Colonic mucosa (tissue), 4 donors: Measurements from ENCODE around the gene MFN2. TPM values are rescaled to one million over a fixed set of nuclear protein-coding genes. Genes with fewer than 3 reads are reported as not detected.

Source experiments
- DNase-seq: peaks from one replicate; pipeline ENCODE4 v3.0.0-alpha.2; 2020
- H3K27ac ChIP-seq: fragments of 200-600 bp; one replicate; pipeline ENCODE4 v1.8.0; 2021
- H3K27me3 ChIP-seq: fragments of 200-600 bp; one replicate; pipeline ENCODE4 v1.8.0; 2021
- H3K36me3 ChIP-seq: fragments of 200-600 bp; one replicate; pipeline ENCODE4 v1.8.0; 2021
- H3K4me1 ChIP-seq: fragments of 200-600 bp; one replicate; pipeline ENCODE4 v1.8.0; 2021; ENCODE audit warnings: mild to moderate bottlenecking
- H3K4me3 ChIP-seq: fragments of 200-600 bp; one replicate; pipeline ENCODE4 v1.8.0; 2021
- H3K9ac ChIP-seq, 2 donors: one replicate each; pipeline ENCODE4 v1.7.0; 2013; ENCODE audit warnings: control low read depth in 2 of 2, low read depth in 2 of 2, low read length in 2 of 2
- H3K9me3 ChIP-seq: fragments of 200-600 bp; one replicate; pipeline ENCODE4 v1.8.0; 2021
- intact Hi-C: fragments of 100-400 bp; cut with DNase I; formaldehyde crosslinking; loops from one replicate; pipeline ENCODE4 v1.14.1; 2022
- microRNA-seq: library from miRNA; unstranded; fragments of <30 nt; microRNA quantifications from one replicate; pipeline ENCODE4, GENCODE V29; 2019
- total RNA-seq, 2 donors: library from RNA; stranded (reverse); fragmentation: NEBNext Ultra II Directional in 1 of 2; extraction: Animal tissue kit (Norgen Biotek cat#: 25700) in 1 of 2; gene quantifications; one replicate each; pipeline ENCODE4 v1.2.1, GENCODE V29; 2021
- TF ChIP-seq, protein P1 (sequence below): fragments of 200-600 bp; IDR thresholded peaks from one replicate; pipeline ENCODE4 v1.8.0; 2022; ENCODE audit warnings: antibody characterized with exemption, mild to moderate bottlenecking
- donor health status: healthy.
- donor health status: DM: no; HTN: no; CAD: no.
- donor health status: DM: no; HTN: no; CAD: no.

MFN2 gene
- total RNA-seq, 2 donors from 2014 or later: 102 to 110 TPM

DNA sequence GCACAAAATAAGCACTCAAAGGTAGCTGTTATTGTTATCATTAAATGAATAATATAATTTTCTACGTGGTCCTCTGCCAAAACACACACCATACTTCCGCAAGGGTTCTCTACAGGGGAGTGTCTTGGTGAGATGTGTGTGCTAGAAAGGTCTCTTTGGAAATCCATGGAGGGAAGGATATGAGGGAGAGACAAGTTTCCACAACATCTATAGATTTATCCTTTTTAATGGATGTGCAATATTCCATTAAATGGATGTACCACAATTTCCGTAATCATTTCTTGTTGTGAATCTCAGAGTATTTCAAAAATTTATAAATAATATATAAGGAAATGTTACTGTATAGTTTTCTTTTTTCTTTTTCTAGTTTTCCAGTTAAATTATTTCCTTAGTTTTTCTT lies 80.3 kb downstream of the MFN2 start:
- TF ChIP-seq, protein P1, sequence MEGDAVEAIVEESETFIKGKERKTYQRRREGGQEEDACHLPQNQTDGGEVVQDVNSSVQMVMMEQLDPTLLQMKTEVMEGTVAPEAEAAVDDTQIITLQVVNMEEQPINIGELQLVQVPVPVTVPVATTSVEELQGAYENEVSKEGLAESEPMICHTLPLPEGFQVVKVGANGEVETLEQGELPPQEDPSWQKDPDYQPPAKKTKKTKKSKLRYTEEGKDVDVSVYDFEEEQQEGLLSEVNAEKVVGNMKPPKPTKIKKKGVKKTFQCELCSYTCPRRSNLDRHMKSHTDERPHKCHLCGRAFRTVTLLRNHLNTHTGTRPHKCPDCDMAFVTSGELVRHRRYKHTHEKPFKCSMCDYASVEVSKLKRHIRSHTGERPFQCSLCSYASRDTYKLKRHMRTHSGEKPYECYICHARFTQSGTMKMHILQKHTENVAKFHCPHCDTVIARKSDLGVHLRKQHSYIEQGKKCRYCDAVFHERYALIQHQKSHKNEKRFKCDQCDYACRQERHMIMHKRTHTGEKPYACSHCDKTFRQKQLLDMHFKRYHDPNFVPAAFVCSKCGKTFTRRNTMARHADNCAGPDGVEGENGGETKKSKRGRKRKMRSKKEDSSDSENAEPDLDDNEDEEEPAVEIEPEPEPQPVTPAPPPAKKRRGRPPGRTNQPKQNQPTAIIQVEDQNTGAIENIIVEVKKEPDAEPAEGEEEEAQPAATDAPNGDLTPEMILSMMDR: no peak

More for the DNA sequence above, 80.3 kb downstream of the MFN2 start:
- Histone ChIP-seq H3K27me3 (peaks cover 20% of the 10 kb centered on the region), H3K27ac (no peak overlapping the region), H3K4me3 (no peak overlapping the region), H3K9ac (no peak overlapping the region), H3K9me3 (no peaks in the 10 kb centered on the region), H3K36me3 (no peaks in the 10 kb centered on the region), H3K4me1 (no peaks in the 10 kb centered on the region)
- intact Hi-C loops: no loop called here
- DNase-seq: no peak

Small RNA genes lying within 50 kb of the gene (microRNA-seq; reads per million reads assigned to microRNA genes)
- not detected for gene MIR6729

Other genes with a start within 250 kb of the MFN2 start
- gene AGTRAP, start 244.3 kb upstream of the MFN2 start, total RNA-seq: 10 to 100 TPM; 18.2 to 34.9 TPM
- not detected for gene C1orf167, start 218.3 kb upstream of the MFN2 start, total RNA-seq
- gene MTHFR, start 174.5 kb upstream of the MFN2 start, total RNA-seq: 10 to 100 TPM; 23.8 to 30.4 TPM
- gene CLCN6, start 174.3 kb upstream of the MFN2 start, total RNA-seq: 10 to 100 TPM in 1 of 2 donors, 1 to 10 TPM in 1; 8.4 to 14.5 TPM
- 1 to 10 TPM in 1 of 2 donors, not detected in 1; 3.1 TPM for gene NPPA, start 132.7 kb upstream of the MFN2 start, total RNA-seq
- gene NPPB, start 121.5 kb upstream of the MFN2 start, total RNA-seq: not detected
- 100 to 1,000 TPM; 110 to 128 TPM for gene KIAA2013, start 54.0 kb upstream of the MFN2 start, total RNA-seq
- 10 to 100 TPM; 72.5 to 83.9 TPM for gene PLOD1, start 45.7 kb upstream of the MFN2 start, total RNA-seq
- 10 to 100 TPM; 13.0 to 31.5 TPM for gene MIIP, start 39.1 kb downstream of the MFN2 start, total RNA-seq
- under 1 TPM; 0.16 to 0.47 TPM for gene TNFRSF8, start 82.9 kb downstream of the MFN2 start, total RNA-seq
- gene TNFRSF1B, start 186.5 kb downstream of the MFN2 start, total RNA-seq: 10 to 100 TPM; 27.2 to 28.1 TPM
- gene VPS13D, start 249.6 kb downstream of the MFN2 start, total RNA-seq: 10 to 100 TPM; 54.3 to 56.0 TPM